Lower leg skin (tissue), 4 donors: Measurements from ENCODE around the gene CD2. TPM values are rescaled to one million over a fixed set of nuclear protein-coding genes. Genes with fewer than 3 reads are reported as not detected.

Experiments
- DNase-seq, 2 donors: peaks; one replicate each; pipeline ENCODE4 v3.0.0-alpha.2; 2019; ENCODE audit warnings: low spot score in 2 of 2
- H3K4me3 ChIP-seq: fragments of 200-600 bp; sonication (generic); 2 replicates; pipeline ENCODE4 v1.5.1; 2017; ENCODE audit warnings: mild to moderate bottlenecking, low read depth; ENCODE audit not compliant: poor library complexity, severe bottlenecking
- CTCF ChIP-seq, 3 donors: fragments of 450-650 bp; IDR thresholded peaks; one replicate each; pipeline ENCODE4 v1.5.1; 2016; ENCODE audit warnings: antibody characterized with exemption in 3 of 3, mild to moderate bottlenecking in 3 of 3, moderate library complexity in 2 of 3
- POLR2A ChIP-seq, 2 donors: fragments of 450-650 bp; IDR thresholded peaks; one replicate each; pipeline ENCODE4 v1.6.1; 2016 to 2017; ENCODE audit warnings: antibody characterized with exemption in 2 of 2, mild to moderate bottlenecking in 1 of 2, moderate library complexity in 1 of 2
- WGBS, 2 donors: methylation state at CpG; one replicate each; pipeline ENCODE4 v1.1.5; 2018; 5-methylcytosine and 5-hydroxymethylcytosine counted together
- intact Hi-C: fragments of 100-400 bp; cut with DNase I; formaldehyde crosslinking; loops from one replicate; pipeline ENCODE4 v1.15.0; 2023; ENCODE audit warnings: low total_unique reads
- total RNA-seq, 4 donors: library from RNA; depleted of rRNA; stranded (reverse); fragments of >200 nt; gene quantifications; one replicate each; pipeline ENCODE4 v1.1.0, GENCODE V29; 2016

CD2 gene
- total RNA-seq, 4 donors from 2014 or later: 0.78 to 1.1 (median 1.1) TPM; not detected in 1

- TF ChIP-seq CTCF (IDR thresholded peaks at IDR 0.05): no peak
- 51 to 53% methylated on average over 7 of the region's 7 CpGs for WGBS, 2 donors
- no peak for DNase-seq
- intact Hi-C loops: loop anchor here (5.0 kb wide), 1 partner anchor 153 kb away; the partner anchor contains the start of gene CD58
- no peak overlapping the region for H3K4me3 ChIP-seq
These were observed 29.4 kb upstream of the CD2 start for GRCh38 chr1:116724765-116725375.

- WGBS, 2 donors: 51 to 66% methylated on average over 3 of the region's 3 CpGs
- no peak overlapping the region for H3K4me3 ChIP-seq
- intact Hi-C loops: no loop called here
- DNase-seq: no peak
- TF ChIP-seq CTCF (IDR thresholded peaks at IDR 0.05) (no peak), POLR2A (IDR thresholded peaks at IDR 0.05) (no peak)
These were observed 28.4 kb upstream of the CD2 start for GRCh38 chr1:116725798-116726197.

GRCh38 chr1:116726872-116727820 is 27.1 kb upstream of the CD2 start:
- TF ChIP-seq POLR2A (IDR thresholded peaks at IDR 0.05) (no peak), CTCF (IDR thresholded peaks at IDR 0.05) (no peak)
- intact Hi-C loops: no loop called here
- H3K4me3 ChIP-seq: no peak overlapping the region
- WGBS, 2 donors: 76 to 77% methylated on average over 5 of the region's 5 CpGs
- DNase-seq: no peak

- intact Hi-C loops: no loop called here
- no peak for DNase-seq
- no peak for TF ChIP-seq POLR2A (IDR thresholded peaks at IDR 0.05)
- TF ChIP-seq CTCF (IDR thresholded peaks at IDR 0.05): no peak
- H3K4me3 ChIP-seq: no peak overlapping the region
These were observed 22.8 kb upstream of the CD2 start for GRCh38 chr1:116731439-116731838.

GRCh38 chr1:116732726-116733125 is 21.5 kb upstream of the CD2 start:
- intact Hi-C loops: loop anchor here (1.0 kb wide), 1 partner anchor 62 kb away; no protein-coding TSS in a partner anchor
- TF ChIP-seq CTCF (IDR thresholded peaks at IDR 0.05) (no peak), POLR2A (IDR thresholded peaks at IDR 0.05) (no peak)
- WGBS, 2 donors: 95 to 96% methylated on average over 6 of the region's 6 CpGs
- H3K4me3 ChIP-seq: no peak overlapping the region
- DNase-seq: no peak
